Glomerular endothelial cell (primary cell): ENCODE data around the gene EEA1. TPM values are rescaled to one million over a fixed set of nuclear protein-coding genes. Genes with fewer than 3 reads are reported as not detected.
"Not testable (repeated sequence)": the region's sequence is repeated elsewhere in the genome, so short reads cannot be mapped to it uniquely, and the experiment has no call there.

ENCODE experiments used
- DNase-seq: peaks from one replicate; pipeline ENCODE4 v3.0.0-alpha.2; 2011; ENCODE audit warnings: low read depth, low spot score; ENCODE audit errors: extremely low read depth
- total RNA-seq: library from RNA; depleted of rRNA; stranded (reverse); fragments of >200 nt; gene quantifications from 2 replicates; pipeline ENCODE4 v1.2.3, GENCODE V29; 2015

EEA1 gene
- total RNA-seq, result 25.1 and 28.2 TPM in 2 replicates

- DNase-seq, result no peak
These were observed at the start of gene EEA1 for GRCh38 chr12:92928962-92929915. EEA1 (minus strand) TSS chr12:92929295; CDS start chr12:92929066, 229 bp downstream.

- no peak for DNase-seq
These were observed 49.5 kb upstream of the EEA1 start for GRCh38 chr12:92978607-92979006.

DNA sequence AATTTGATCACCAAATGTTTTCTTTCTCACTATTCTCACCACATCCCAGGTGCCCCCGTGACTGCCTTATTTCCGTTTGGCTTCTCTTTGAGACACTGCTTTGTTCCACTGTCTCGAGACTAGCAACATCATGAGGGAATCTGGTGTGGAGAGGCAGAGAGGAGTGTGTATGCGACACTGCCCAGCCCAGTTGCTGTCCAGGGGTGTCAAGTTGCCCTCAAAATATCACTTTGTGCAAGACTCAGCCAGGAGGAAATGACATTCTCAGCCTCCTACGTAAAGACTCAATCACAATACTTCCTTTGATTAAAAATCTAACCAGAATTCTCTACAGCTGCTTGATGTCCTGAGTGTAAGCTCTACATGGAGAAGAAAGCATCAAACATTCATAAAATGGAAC is 48.2 kb upstream of the EEA1 start:
- DNase-seq, result no peak

- no peak for DNase-seq
These were observed 45.7 kb upstream of the EEA1 start for GRCh38 chr12:92974759-92975158.

DNA sequence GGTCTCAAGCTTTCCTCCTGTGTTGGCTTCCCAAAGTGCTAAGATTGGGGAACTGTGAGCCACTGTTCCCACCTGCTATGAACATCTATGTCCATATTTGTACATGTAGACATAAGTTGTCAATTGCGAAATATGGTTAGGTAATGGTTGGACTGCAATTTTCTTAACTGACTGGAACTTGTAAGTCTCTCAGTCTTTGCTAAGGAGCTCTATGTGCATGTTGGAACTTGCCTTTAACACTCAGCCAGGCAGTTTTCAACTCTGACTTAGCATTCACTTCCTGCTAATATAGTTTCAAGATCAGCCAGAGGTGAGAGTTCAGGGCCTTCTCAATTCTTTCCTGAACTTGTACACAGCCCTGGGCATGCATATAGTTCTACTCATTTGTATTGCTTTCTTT is 44.5 kb upstream of the EEA1 start:
- DNase-seq, result no peak

- no peak for DNase-seq
These were observed 42.9 kb upstream of the EEA1 start for GRCh38 chr12:92971859-92972524.

- no peak for DNase-seq
These were observed 39.2 kb upstream of the EEA1 start for GRCh38 chr12:92968176-92968813.

GRCh38 chr12:92964378-92964777 is 35.3 kb upstream of the EEA1 start:
- not testable (repeated sequence) for DNase-seq

DNA sequence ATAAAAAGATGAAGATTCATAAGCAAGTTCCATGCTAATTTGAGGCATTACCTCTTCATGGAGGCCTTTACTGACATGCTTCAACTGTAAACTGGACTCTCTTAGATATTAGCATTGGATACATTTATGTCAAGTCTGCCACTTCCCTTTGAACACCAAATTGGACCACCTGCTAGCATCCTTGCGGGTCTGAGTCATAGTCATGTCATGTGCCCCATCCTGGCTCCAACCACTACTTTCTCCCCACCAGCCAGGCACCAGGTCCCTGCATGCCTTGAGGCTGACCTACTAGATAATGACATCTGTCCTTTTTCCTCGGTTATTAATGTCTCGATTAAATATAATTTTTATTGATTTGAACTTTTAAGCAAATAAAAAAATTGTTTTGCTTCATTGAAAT is 32.9 kb upstream of the EEA1 start:
- no peak for DNase-seq

- DNase-seq, result no peak
These were observed 27.0 kb upstream of the EEA1 start for GRCh38 chr12:92955997-92956663.

GRCh38 chr12:92953747-92954146 is 24.7 kb upstream of the EEA1 start:
- DNase-seq, result no peak

- DNase-seq, result no peak
These were observed 23.3 kb upstream of the EEA1 start for GRCh38 chr12:92952394-92952793.

GRCh38 chr12:92951006-92951405 is 21.9 kb upstream of the EEA1 start:
- DNase-seq, result no peak

DNA sequence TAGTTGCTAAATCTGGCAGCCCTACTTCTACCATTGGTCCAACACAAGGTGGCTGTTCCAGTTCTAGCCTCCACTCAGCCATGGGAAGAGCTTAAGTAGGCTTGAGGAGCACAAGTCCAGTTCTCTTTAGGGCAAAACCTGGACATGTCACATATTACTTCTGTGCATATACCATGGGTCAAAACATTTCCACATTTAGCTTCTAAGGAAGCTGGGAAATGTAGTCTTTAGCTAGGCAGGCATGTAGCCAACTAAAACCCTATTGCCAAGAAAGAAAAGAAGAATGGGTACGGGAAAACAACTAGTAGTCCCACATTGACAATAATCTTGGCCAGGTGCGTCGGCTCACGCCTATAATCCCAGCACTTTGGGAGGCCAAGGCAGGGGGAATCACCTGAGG is 20.9 kb upstream of the EEA1 start:
- DNase-seq, result no peak

GRCh38 chr12:92949466-92949865 is 20.4 kb upstream of the EEA1 start:
- DNase-seq, result no peak

DNA sequence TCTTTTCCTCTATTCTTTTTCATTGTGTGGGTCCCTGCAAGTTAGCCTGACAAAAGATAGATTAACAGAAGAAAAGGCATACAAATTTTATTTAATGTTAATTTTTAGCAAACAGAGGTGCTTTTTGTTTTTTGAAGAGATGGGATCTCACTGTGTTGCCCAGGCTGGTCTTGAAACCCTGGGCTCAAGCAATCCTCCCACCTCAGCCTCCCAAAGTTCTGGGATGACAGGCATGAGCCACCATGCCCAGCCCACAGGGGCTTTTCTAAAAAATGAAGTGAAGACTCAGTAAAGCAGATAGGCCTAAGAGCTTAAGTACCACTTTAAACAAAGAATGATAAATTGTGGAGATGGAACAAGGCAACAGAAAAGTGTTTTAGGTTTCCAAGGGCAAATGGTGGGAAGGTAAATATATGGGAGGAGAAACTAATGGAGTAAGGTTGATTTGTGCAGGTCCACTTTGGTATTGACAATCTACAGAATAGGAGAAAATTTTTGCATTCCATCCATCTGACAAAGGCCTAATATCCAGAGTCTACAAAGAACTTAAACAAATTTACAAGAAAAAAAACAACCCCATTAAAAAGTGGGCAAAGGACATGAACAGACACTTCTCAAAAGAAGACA is 18.6 kb upstream of the EEA1 start:
- no peak for DNase-seq

GRCh38 chr12:92945659-92946220 is 16.6 kb upstream of the EEA1 start:
- no peak for DNase-seq

GRCh38 chr12:92943482-92944250 is 14.6 kb upstream of the EEA1 start:
- no peak for DNase-seq

DNA sequence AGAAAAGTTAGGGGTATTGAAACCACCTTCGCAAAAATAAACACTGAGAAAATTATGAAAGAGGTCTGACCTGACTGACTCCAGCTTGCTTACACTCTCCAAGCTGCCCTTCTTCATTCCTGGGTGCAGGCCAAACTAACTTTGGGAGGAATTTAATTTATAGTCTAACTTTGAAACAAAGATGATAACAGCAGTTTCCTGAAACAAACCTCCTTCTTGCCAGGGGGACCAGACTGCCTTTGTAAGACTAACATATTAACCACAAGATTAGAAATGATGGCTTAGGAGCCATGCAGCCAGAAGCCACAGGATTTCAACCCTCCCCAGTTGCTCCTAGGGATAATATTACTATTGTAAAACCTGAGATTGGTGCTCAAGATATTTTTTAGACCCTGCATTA is 13.8 kb upstream of the EEA1 start:
- DNase-seq, result no peak
